Stimulated activated naive CD4-positive, alpha-beta T cell treated with Interleukin-2 at 50 U/mL for 16 hours (primary cell): ENCODE results near the gene LMO1.
A peak's percentile ranks its signal among the peaks of the same experiment; 100 is the strongest.

Experiments used
- DNase-seq: peaks from one replicate; lab custom pipeline; 2025; lab: John Stamatoyannopoulos, UW

LMO1 gene

DNA sequence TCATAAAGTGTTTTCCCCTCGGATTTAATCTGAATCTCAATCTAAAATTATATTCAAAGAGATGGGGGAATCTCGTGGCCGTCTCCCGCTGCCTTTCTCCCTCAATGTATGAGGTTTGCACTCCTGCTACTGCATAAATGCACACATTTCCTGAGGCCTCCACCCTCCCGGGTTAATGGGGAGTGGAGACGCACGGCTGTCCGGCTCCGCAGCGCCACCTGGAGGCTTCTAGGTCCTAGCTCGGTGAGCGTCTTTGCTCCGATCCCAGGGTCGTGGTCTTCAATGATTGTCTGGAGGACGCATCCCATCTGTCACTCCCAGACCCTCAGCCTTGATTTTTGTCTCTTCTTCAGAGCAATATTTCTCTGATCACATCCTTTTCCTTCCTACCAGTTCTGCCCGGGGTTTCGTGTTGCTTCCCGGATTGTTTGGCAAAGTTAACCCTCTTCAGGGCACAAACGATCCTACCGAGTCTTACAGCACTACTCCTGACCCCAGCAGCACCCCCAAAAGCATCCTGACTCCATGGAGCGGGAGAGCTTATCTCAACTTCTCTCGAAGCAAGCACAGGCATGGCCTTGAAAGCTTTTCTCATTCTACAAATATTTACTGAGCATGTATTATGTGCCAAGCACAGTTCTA is at the start of gene LMO1:
LMO1 (minus strand) TSS at position 110 of the 642 bp plus-strand sequence. CDS start 516 bp downstream, outside the sequence.
- peak; percentile 59 for DNase-seq

DNA sequence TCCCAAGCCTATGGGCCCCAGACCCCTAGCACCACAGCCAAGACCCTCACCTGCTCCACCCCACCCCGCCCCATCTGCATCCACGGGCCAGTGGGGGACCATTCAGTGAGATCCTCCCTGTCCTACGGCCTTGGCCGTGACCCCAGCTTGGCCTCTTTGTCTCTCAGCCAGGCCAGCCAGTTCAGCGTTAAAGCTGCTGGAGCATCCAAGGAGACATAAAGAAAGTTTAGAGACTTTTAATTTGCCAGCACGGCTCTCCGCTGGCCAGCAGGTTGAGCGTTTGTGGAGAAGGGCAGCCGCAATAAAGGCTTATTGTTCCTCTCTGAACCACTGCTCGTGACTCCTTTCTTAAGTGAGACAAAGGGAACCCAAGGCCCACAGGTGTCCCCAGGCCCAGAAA is 49.3 kb upstream of the LMO1 start:
- no peak for DNase-seq

DNA sequence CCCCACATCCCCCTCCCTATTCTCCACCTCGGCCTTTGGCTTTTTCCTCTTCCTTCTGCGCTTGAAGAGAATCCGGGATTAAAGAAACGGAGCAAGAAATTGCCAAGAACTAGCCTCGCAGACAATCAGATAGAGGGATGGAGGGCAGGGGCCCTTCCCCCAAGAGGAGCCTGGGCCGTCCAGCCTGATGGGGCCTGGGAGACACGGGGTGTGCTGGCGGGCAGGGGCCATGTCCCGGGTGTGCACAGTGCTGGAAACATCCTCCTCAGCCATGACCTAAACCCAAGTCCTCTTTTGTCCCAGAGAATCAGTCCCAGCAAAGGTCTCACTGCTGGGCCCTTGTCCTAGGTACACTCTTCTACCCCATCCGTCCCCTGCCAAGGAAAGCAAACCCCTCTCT is 47.7 kb upstream of the LMO1 start:
- no peak for DNase-seq

DNA sequence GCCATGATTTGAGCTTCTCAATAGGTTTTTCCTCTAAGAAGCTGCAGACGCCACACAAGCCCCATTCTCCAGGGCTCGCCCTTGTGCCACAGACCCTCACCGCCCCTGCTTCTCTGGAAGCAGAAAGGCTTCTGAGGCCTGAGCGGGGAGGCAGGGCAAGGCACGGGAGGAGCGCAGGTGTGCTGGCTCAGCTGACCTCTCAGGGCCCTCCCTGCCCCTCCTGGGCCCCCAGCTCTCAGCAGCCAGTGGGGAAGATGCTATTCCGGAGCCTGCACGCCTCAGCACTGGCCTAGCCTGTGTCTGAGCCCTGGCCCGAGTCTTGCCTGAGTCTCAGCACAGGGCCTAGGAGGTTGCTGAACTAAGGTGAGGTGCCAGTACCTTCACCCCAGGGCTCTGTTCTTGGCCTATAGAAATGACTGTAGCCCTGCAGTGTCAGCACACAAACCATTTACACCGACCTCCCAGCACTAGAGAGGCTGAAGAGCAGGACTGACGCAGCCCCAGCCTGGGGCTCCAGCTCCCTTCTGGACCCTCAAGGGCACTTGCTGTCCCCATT is 47.1 kb upstream of the LMO1 start:
- no peak for DNase-seq

DNA sequence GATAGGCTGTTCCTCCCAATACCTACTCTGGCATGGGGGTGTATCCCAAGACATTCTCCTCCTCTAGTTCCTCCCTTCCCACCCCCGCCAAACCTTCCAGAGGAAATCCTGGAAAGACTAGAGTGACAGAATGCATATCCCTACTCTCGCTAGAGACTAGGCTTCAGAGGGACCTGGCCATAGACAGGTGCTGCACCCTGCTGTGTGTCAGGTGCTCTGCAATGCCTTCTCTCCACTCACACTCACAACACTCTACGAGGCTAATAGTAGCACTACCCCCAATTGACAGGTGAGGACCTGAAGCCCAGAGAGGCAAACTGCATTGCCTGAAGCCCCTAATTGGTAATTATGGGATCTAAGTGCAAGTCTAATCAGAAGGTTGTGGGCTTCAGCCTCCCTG is 46.2 kb upstream of the LMO1 start:
- DNase-seq, result no peak

DNA sequence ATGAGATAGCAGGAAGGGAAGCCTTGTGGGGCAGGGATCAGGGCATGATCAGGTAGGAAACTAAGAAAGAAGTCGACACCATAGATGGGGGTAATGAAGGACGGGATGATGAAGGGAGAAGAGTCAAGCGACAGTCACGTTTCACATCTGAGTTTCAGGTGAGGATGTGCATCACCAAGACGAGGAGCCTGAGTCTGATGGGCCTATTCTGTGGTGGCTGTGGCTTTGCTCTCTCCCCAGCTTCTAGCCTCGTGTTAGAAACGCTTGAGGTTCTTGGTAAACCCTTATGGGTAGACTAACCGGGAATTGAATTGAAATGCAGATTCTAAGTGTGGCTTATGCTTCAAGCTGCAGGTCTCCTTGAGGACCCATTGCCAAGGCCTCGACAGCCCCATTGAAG is 45.6 kb upstream of the LMO1 start:
- no peak for DNase-seq

DNA sequence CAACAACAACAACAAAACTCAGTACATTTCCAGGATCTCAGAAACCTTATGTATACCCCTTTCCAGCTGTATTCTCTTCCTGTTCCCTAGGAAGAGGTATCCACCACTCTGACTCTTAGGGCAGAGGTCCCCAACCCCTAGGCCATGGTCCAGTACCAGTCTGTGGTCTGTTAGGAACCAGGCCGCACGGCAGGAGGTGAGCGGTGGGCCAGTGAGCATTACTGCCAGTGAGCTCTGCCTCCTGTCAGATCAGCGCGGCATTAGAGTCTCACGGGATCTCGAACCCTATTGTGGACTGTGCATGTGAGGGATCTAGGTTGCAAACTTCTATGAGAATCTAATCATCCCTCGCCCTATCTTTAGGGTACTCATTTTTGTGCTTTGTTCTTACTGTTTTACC is 43.9 kb upstream of the LMO1 start:
- DNase-seq, result no peak

DNA sequence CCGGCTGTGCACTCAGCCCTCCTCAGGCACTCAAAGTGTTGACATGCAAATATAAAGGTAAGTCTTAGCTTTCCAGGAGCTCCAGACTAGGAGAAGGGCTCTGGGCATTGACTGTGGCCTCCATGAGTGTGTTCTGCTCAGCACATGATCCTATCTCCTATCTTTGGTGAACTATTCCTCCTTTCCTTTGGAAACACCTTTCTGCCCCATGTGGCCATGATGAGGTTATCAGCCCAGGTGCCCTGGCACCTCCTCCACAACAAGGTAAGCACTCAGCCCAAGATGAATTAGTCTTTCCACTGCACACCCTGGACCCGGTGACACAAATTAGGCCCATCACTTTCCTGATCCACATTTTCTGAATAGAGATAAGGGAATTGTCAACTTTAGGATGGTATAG is 37.9 kb upstream of the LMO1 start:
- no peak for DNase-seq

DNA sequence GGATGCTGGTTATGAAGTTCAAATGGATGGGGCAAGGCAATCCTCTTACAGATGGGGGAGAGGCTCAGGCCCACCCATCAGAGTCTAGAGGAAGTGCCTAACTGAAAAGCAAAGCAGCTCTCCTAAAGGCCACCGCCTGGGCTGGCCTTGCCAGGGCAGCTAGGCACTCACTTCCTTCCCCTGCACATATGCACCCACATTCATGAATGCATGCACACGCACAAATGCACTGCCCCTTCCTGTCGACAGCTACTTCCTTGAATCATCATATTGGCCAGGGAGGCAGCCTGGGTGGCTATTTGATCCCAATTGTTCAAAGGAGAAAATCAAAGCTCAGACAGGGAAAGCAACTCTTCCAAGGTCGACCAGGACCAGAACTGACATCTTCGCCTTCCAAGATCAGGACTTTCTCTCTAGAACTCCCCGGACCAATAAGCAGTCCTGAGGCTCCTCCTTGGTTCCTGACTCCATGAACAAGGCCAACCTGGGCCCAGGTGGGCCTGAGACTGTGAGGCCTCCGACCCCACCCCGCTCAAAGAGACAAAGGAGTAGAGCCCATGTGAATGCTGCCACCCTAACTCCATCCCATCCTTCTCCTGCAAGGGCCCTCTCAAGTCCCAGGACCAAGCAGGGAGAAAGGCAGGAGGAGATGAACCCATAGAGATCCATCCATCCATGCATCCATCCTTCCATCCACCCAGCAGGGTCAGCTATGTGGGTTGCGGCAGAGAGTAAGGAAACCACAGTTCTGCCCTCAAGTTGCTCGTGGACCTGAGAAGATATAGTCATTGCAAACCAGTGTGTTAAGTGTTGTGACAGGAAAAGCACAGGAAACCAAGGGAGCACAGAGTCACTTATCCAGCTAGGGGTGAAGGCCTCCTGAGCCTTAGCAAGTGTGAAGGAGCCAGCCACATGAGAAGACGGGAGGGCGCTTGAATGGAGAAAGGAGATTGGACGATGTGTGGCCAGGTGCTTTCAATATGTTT is 35.4 kb upstream of the LMO1 start:
- no peak for DNase-seq

DNA sequence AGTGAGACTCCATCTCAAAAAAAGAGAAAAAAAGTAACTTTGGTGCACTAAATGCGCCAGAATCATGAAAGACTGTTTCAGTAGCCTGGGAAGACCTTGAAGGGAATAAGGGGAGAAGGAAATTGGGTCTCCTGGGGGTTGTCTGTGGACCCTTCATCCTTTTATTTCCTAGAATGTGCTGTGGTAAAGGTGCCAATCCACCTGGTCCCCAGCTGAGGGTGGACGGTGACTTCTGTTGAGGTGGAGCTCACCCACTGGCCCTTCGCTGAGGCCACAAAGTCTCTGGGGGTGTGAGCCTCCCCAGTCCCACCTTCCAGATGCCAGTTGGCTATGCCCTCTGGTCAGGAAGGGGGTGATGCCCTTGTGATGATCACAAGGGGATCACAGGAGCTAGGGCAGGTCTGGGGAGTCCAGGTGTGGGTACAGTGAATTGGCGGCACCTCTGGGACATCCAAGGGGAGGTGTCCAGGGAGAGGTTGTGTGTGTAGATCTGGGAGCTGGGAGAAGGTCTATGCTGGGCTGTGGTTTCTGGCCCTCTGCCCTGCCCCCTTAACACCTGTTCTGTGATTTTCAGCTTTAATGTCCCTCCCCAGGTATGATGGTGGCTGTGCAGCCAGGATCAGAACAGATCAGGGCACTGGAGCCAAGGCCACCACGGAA is 34.2 kb upstream of the LMO1 start:
- DNase-seq, result no peak

DNA sequence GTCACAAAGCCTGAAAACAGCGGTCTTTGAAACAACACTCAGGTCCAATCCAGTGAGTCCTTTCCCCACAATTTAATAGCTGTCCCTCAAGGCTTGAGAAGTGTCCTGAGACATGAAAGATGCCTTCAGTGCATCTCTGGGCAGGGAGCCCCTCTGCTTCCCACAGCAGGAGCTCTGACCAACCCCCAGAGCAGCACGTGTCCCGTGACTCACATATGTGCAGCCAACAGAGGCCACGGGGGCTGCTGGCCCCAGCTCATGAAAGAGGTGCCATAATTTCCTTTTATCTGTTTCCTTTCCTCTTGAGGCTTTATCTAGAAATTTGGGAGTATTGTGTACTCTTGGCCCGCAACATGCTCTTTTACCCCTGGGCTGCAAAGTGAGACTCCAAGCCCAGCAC is 33.2 kb upstream of the LMO1 start:
- DNase-seq, result no peak

DNA sequence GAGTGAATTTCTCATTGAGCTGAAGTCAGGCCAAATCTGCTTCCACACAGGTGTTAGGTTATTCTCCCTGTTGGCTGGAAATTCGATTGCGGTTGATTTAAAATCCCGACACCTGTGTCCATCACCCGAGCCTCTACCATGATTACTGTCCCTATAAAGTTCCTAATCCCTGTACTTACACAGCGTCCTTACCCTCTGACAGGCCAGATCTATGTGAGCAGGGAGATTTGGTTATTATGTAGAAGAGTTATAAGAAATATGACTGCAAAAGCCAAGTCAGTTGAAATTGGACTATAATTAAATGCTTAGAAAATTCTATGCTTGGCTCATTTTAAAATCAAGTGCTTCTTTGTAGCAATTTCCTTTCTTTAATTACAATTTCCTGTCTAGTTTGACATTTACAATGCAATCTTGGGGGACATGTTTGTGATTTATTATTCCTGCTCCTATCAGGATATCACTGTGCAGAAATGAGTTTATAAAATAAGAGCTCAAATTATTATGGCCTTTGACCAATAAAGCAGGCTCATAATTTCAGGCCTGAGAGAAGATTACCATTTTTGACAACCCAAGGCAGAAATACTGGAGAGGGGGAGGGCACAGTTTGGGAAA is 32.5 kb upstream of the LMO1 start:
- DNase-seq, result no peak

DNA sequence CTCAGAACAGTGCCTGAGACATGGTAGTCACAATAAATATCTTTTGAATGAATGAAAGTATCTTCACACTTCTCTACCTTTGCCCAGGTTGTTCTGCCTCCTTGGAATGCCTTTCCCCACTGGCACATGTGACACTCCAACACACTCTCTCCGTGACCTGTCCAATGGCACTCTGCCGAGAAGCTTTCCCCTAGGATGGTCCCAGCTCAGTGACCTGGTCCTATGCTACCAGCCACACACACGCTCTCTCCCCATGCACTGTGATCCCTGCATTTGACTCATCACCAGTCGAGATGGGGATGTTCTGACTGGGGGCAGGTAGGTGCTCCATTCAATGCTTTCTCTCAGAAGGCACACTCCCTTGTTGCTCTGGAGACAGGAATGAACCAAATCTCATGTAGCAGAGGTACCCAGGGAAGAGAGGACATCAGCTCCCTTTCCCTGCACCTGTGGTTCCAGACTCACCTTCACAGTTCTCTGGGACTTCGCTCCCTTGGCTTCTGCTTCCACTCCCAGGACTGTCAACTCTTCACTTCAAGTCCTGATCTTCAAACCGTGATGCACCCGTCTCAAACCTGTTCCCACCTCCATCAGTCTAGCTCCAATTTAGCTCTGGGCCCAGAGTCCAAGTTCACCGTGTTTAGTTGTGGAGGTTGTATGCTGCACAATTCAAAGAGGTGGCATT is 30.7 kb upstream of the LMO1 start:
- no peak for DNase-seq

DNA sequence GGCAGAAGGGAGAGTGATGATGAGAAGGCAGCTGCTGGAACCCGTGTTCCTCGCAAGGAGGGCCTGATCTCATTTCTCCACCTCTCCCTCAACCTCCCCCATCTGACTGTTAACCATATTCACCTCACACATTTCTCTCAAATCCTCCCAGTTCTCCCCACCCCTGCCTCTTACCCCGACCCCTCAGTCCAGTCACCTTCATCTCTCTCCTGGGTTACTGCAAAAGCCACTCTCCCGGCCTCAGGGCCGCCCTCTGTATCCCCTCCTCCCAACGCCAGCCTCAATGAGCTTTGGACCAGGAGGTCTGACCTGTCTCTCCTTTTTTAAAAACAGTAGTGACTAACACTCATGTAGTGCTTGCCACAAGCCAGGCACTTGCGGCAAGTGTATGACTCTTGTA is 29.5 kb upstream of the LMO1 start:
- DNase-seq, result no peak

DNA sequence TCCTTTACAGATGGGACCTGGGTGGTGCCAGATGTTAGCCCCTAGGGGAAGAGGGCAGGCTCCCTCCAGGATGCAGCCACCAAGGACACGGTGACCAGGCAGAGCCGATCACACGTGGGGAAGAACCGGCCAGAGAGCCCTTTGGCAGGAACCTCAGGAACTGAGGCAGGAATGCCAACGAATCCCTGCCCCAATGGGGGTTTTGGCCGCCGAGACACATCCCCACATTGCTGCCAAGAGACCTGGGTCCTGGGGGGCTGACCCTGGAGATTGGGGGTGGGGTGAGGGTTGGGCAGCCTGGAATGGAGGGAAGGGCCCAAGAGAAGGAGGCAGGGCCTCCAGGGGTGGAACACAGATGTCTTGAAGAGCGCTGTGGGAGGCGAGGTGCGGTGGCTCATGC is 28.7 kb upstream of the LMO1 start:
- DNase-seq, result no peak

DNA sequence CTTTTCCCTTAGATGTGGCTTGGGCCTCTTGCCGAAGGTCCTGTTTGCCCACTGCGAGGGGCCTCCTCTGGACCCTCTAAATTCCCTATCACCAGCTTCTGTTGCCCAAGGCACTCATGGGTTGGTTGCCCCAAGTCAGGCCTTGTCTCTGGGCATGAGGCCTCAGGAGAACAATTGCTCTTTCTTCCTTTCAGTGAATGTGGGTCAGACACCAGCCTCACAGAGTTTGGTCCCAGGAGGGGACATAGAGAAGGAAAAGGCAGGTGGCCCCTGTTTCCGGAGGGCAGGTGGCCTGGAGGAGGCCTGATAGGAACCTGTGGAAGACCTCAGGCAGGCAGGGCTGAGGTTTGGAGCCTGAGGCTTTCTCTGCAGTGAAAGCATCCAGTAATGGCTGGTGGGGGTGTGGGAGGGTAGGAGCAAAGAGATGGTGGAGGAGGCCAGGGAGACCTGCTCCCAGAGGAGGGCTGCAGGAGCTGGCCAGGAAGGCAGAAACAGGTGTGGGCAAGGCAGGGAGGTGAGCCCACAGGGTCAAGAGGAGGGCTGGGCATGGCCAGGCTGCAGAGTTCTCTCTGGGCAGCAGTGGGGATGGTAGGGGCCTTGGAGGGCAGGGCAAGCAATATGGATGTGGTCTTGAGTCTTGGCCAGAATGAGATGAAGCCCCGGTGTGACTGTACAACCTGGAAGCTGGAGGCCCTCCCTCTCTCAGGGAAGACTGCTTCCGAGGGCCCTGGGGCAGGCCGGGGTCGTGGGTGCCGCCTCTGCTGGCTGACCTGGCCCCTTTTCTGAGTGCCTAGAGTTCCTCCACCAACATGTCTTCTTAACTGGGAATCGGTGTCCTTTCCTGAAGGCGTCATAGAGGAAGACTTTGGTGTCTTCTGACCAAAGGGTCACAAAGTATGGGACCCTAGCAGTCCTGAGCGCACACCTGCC is 28.0 kb upstream of the LMO1 start:
- DNase-seq, result no peak

DNA sequence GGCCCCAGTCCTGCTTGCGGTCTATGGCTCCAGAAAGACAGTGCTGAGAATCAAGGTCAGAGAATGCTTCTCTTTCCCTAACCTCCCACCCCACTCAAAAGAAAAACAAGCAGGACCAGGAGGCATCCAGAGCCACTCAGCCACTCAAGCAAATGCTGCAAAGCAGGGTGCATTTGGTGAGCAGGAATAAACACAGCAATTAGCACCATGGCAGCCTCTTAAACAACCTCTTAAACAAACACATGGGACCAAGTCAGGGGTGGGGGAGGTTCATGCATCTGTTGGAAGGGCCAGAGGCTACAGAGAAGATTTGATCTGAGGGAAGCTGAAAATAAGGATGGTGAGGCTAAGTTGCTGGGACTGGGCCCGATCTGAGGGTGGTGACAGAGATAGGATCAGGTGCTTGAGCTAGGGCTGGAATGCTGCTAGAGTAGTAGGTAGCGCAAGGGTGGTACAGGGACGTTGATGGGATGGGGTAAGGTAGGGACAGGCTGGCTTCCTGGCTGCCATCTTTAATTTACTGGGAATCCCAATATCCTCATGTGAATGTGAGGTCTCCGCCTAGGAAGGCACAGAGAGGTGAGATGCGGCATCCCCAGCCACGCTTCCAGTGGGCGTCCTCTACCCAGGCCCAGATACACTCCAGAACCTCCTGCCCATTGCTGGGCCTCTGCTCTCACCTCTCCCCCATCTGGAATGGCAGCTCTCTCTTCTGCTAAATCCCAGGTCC is 26.6 kb upstream of the LMO1 start:
- DNase-seq, result no peak

DNA sequence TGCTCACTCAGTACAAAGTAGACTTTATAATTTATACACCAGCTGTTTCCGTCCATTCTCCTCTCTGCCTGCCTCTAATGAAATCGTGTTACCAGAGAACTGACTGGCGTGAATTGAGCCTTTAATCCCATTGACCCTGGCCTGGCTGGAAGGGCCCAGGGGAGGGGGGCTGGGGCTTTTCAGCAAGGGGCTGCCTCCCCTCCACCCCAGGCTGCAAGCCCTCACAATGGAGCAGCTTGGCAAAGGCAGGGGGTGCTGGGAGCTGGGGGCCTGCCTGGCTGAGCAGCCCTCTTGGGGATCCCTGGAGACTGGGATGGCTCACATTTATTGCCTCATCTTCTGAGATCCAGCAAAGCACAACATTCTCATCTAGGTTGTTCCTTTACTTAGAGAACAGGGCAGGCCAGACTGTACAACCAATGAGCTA is 25.8 kb upstream of the LMO1 start:
- DNase-seq, result no peak

DNA sequence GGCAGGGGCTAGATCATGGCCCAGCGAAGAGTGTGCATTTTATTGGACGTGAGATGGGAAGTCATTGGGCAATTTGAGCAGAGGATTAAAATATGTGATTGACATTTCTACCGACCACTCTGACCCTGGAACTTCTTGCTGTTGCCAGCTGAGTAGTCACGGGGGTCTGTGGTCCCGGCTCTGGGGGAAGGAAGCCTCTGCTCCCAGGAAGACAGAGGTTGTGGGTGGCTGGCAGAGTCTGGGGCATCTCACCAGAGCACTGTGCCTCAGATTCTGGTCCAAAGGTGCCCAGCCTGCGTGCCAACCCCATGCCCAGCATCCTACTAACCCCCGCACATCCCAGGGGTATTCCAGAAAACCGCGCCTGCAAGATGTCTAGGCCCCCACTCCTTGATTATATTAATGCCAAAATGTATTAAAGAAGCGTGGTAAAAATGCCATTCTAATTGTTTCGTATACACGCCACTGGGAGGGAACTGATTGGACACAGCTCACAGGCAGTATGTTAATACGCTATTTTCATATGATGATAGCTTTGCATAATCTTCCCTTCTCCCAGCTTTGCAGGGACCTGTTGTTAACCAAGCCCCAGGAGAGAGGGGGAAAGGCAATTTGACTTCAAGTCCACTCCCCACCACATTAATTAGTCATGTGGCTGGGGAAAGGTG is 25.3 kb upstream of the LMO1 start:
- DNase-seq, result no peak
